Hepatocyte (in vitro differentiated cells): ENCODE data around the gene BRD3OS.

ENCODE experiments used
- CTCF ChIP-seq: fragments of 200-600 bp; sonication (generic); IDR thresholded peaks from 2 replicates; pipeline ENCODE4 v1.5.1; 2016; ENCODE audit warnings: antibody characterized with exemption, mild to moderate bottlenecking; ENCODE audit not compliant: poor library complexity
- EZH2 ChIP-seq: fragments of 200-600 bp; sonication (generic); IDR thresholded peaks from 2 replicates; pipeline ENCODE4 v1.6.1; 2016; ENCODE audit warnings: antibody characterized with exemption, mild to moderate bottlenecking, borderline replicate concordance
- EZH2phosphoT487 ChIP-seq: fragments of 200-600 bp; sonication (generic); IDR thresholded peaks from one replicate; pipeline ENCODE4 v1.6.1; 2018; ENCODE audit warnings: antibody characterized with exemption, mild to moderate bottlenecking, low read depth, moderate library complexity; ENCODE audit not compliant: unreplicated experiment, severe bottlenecking

GRCh38 chr9:134010310-134011173 is 14.7 kb upstream of the BRD3OS start:
- TF ChIP-seq CTCF: no peak
- TF ChIP-seq EZH2phosphoT487: no peak
- no peak for TF ChIP-seq EZH2
